ENCODE measurements around the gene MIXL1.
"Not testable (repeated sequence)": the region's sequence is repeated elsewhere in the genome, so short reads cannot be mapped to it uniquely, and the experiment has no call there.

MIXL1 gene

GRCh38 chr1:226215239-226215638 is 8.2 kb upstream of the MIXL1 start:
- DNase-seq: no peak

DNA sequence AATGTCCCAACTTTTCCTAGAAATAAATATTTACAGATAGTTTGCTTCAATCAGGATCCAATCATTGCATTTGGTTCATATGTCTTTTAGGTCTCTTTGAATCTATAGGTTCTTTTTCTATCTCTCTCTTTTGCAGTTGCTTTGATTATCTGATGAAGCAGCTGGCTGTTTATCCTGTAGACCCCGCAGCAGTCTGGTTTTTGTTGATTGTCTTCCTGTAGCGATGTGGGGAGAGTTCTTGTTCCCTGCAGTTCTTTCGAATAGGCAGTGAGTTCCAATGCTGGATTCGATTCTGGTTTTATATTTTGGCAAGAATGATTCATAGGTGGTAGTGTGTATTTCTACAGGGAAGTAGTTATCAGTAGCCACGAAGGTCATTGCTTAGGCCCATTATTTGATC is 7.4 kb upstream of the MIXL1 start:
- DNase-seq: no peak

- DNase-seq: no peak
Observed at GRCh38 chr1:226217273-226217672, 6.2 kb upstream of the MIXL1 start.

DNA sequence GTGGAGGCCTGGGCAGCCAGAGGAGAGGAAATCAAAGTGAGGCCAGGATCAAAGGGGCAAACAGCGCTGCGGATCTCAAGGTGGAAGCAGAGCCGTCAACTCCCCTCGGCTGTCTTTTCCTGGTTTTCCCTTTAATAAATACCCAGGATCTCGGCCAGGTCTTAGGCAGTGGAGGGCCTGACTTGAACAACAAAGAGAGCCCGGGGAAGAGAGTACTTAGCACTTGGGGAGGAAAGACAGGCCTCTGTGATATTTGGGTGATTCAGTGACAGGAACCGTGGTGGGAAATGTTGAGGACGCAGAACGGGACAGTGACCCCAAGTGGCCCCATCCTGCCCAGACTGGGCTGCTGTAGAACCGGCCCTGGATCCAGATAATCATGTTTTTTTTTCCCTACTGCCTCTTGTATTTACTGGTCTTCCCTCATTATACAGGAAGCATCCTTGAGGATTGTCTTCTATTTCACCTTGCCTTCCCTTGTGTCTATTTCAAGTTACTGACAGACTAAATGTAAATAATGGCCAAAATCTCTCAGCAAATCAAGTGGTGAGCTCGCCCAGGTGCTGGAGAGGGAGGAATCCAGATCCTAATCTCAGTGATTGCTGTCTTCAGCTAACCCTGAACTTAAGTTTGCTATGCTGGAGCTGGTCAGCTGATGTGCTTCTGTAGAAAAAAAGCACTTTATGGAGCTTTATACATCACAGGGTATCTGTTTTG is 2.8 kb upstream of the MIXL1 start:
- DNase-seq: no peak

DNA sequence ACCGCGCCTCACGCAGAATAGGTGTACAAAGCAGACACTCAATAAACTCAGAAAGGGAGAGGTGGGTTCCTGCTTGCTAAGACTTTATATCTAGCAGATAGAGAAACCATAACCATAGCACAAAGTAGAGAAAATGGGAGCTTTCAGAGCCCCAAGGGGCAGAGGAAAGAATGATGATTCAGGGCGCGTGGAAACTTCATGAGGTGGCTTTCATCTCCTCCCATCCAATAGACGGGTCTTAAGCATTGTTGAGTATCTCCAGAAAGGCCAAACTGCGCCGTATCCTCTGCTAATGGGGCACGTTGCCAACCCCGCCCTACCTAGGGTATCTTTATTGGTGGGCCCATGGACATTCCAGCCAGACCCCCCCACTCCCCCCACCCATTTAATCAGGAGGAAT is 778 bp upstream of the MIXL1 start:
- no peak for DNase-seq

GRCh38 chr1:226223786-226224244 is 351 bp downstream of the MIXL1 start:
- DNase-seq: peak; percentile 21 to 41

DNA sequence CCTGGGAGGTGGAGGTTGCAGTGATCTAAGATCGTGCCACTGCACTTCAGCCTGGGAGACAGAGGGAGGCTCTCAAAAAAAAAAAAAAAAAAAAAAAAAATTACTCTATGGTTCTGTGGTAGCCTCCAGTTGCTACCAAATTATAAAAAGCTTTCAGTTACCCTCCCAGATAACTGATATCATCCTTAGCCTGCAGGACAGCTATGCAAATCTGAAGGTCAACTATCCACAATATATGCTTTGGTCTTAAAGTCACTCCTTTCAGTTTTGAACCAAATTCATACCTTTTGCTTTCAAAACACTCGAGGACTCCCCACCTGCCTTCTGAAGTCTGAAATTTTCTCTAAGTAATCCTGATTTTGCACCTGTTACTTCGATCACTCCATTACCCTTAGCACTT is 3.1 kb downstream of the MIXL1 start:
- DNase-seq: no peak

DNA sequence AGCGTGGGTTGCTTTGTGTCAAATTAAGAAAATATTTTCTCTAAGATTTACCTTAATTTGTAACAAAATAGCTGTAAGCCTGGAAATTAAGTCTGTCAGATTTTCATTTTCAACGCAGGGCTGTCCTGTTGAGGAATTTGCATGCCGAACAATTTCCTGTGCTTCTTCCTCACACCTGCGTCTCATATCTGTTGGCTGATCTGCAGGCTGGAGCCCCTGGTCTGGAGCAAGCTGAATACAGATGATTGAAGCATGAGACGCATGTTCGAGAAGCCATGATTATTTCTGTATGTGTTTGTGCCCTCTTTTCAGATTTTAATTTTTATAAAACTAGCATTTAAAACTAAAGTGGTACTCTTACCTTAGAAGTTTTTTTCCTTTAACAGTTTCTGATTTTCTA is 9.8 kb downstream of the MIXL1 start:
- no peak for DNase-seq

GRCh38 chr1:226233806-226234205 is 10.3 kb downstream of the MIXL1 start:
- DNase-seq: no peak

GRCh38 chr1:226236826-226237225 is 13.4 kb downstream of the MIXL1 start:
- DNase-seq: no peak

DNA sequence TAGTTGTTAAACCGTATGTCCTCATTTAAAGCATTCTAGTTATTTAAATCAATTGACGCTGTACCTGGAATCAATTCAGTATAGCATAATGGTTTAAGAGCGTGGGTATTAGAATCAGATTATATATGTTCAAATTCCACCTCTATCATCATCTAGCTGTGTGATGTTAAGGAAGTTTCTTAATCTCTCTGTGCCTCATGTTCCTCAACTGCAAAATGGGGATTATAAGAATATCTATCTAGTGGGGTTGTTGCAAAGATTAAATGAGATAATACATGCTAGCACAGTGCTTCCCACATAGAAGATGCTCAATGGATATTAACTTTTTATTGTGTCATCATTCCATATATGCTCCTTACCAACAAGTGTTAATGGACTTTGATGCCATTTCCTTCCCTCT is 16.0 kb downstream of the MIXL1 start:
- no peak for DNase-seq

DNA sequence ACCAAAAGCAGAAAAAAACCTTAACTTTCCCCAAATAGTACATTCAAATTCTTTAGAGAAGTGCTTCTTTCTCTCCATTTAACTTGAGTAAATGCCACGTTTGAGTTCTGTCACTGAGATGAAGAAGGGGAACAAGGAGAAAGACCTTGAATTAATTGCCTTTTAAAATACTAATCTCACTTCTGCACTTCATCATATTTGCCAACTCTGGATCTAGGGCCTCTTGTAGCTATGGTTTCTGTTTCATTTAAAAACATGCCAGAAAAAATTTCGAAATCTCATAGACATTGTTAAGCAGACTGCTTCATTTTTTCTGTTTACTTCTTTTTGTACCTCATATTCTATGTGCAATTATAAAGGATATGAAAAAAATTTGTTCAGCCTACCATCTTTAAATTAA is 24.6 kb downstream of the MIXL1 start:
- no peak for DNase-seq

GRCh38 chr1:226248796-226249195 is 25.3 kb downstream of the MIXL1 start:
- DNase-seq: no peak

- DNase-seq: no peak
Observed at GRCh38 chr1:226250511-226250910, 27.0 kb downstream of the MIXL1 start.

- DNase-seq: not testable (repeated sequence)
Observed at GRCh38 chr1:226252841-226253240, 29.4 kb downstream of the MIXL1 start.

DNA sequence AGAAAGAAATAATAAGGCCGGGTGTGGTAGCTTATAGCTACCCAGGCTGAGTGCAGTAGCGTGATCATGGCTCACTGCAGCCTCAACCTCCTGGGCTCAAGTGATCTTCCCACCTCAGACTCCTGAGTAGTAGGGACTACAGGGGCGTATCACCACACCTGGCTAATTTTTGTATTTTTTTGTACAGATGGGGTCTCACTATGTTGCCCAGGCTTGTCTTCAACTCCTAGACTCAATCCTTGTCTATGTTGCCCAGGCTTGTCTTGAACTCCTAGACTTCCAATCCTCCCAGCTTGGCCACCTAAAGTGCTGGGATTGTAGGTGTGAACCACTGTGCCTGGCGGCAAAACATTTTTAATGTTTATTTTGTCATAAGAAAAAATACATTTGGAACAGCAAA is 30.5 kb downstream of the MIXL1 start:
- DNase-seq: no peak

GRCh38 chr1:226255380-226255779 is 31.9 kb downstream of the MIXL1 start:
- DNase-seq: no peak

DNA sequence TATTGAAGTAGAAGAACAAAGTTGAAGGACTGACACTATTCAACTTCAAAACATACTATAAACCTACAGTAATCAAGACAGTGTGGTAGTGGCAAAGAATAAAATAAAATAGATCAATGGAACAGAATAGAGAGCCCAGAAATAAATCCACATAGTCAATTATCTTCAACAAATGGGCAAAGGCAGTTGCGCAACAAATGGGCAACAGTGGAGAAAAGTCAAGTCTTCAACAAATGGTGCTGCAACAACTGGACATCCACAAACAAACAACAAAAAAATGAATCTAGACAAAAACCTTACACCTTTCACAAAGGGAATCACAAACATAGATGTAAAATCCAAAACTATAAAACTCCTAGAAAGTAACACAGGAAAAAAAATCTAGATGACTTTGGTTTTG is 38.4 kb downstream of the MIXL1 start:
- no peak for DNase-seq

- DNase-seq: no peak
Observed at GRCh38 chr1:226268421-226269124, 45.1 kb downstream of the MIXL1 start.

GRCh38 chr1:226272233-226272902 is 48.9 kb downstream of the MIXL1 start:
- not testable (repeated sequence) for DNase-seq

DNA sequence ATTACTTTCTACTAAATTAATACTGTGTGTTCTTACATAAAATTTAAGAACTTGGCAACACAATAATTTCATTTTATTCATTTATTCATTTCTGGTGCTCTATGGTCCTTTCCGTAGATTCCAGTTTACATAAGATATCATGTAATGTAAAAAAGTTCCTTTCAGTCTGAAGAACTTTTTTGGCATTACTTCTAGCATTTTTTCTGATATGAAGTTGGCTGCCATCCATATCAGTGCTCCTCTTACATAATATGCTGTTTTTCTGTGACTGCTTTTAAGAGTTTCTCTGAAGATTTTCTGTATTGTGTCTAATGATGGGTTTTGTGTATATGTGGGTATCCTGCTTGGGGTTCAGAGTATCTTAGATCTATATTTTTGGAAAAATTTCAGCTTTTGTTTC is 50.7 kb downstream of the MIXL1 start:
- no peak for DNase-seq

- no peak for DNase-seq
Observed at GRCh38 chr1:226276077-226276682, 52.7 kb downstream of the MIXL1 start.

All from Kasumi-1 (cell line).